Dendritic cell treated with granulocyte-macrophage colony-stimulating factor and Interleukin-4, amounts not matched to agents 40 ng/mL and 50 ng/mL, for 4 days (primary cell): ENCODE data around the gene HLA-E.

Experiments used
- H3K27ac Mint-ChIP-seq: one replicate; pipeline ENCODE4 v1.8.0; 2022; ENCODE audit warnings: mild to moderate bottlenecking, mixed read lengths
- H3K27me3 Mint-ChIP-seq: one replicate; pipeline ENCODE4 v1.8.0; 2022; ENCODE audit warnings: mild to moderate bottlenecking, mixed read lengths
- H3K36me3 Mint-ChIP-seq: one replicate; pipeline ENCODE4 v1.8.0; 2022; ENCODE audit warnings: low read depth, mixed read lengths
- H3K4me1 Mint-ChIP-seq: one replicate; pipeline ENCODE4 v1.8.0; 2022; ENCODE audit warnings: low read depth, mixed read lengths
- H3K4me3 Mint-ChIP-seq: one replicate; pipeline ENCODE4 v1.8.0; 2022; ENCODE audit warnings: mild to moderate bottlenecking, moderate library complexity, mixed read lengths
- H3K9me3 Mint-ChIP-seq: one replicate; pipeline ENCODE4 v1.8.0; 2022; ENCODE audit warnings: mixed read lengths
- intact Hi-C: fragments of 100-400 bp; cut with micrococcal nuclease; formaldehyde crosslinking; loops from one replicate; pipeline ENCODE4 v1.15.0; 2022

The HLA-E gene

DNA sequence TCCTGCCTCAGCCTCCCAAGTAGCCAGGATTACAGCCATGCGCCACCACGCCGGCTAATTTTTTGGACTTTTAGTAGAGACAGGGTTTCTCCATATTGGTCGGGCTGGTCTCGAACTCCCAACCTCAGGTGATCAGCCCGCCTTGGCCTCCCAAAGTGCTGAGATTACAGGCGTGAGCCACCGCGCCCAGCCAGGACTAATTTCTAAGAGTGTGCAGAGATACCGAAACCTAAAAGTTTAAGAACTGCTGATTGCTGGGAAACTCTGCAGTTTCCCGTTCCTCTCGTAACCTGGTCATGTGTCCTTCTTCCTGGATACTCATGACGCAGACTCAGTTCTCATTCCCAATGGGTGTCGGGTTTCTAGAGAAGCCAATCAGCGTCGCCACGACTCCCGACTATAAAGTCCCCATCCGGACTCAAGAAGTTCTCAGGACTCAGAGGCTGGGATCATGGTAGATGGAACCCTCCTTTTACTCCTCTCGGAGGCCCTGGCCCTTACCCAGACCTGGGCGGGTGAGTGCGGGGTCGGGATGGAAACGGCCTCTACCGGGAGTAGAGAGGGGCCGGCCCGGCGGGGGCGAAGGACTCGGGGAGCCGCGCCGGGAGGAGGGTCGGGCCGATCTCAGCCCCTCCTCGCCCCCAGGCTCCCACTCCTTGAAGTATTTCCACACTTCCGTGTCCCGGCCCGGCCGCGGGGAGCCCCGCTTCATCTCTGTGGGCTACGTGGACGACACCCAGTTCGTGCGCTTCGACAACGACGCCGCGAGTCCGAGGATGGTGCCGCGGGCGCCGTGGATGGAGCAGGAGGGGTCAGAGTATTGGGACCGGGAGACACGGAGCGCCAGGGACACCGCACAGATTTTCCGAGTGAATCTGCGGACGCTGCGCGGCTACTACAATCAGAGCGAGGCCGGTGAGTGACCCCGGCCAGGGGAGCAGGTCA, at the start of gene HLA-E:
TSS of gene HLA-E (plus strand) at position 429 of the 945 bp plus-strand sequence. CDS start at position 452, 23 bp downstream.
- Mint-ChIP-seq H3K4me3 (peak within 1 kb of the TSS; percentile 97), H3K36me3 (peaks cover 53% of the 10 kb centered on the region), H3K27me3 (peaks cover 4% of the 10 kb centered on the region), H3K9me3 (no peaks in the 10 kb centered on the region), H3K4me1 (peaks cover 49% of the 10 kb centered on the region), H3K27ac (peak within 1 kb of the TSS; percentile 98)
- intact Hi-C loops: loop anchor here (1.0 to 10.0 kb wide), 2 partner anchors 27 to 235 kb away; partner anchors contain the start of gene TUBB

DNA sequence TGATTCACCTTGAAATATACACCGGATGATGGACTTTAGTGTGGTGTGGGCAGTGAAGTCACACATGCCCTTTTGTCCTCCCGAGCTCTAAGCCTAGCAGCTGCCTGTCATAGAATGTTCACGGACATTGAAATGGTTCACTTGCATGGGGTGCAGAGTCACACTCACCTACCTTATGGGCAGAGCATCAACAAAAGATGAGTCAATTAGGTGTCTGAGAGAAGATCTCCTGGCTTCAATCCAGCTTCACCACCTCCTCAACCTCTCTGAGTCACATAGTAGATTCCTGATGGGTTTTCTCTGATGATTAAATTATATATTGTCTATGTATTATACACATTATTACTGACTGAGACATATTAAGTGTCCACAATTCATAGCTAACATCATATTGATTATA, 48.1 kb upstream of the HLA-E start:
- H3K36me3 Mint-ChIP-seq: no peaks in the 10 kb centered on the region
- H3K4me3 Mint-ChIP-seq: no peak overlapping the region
- peaks cover 84% of the 10 kb centered on the region for H3K27me3 Mint-ChIP-seq
- H3K27ac Mint-ChIP-seq: no peak overlapping the region
- H3K4me1 Mint-ChIP-seq: peaks cover 13% of the 10 kb centered on the region
- H3K9me3 Mint-ChIP-seq: no peaks in the 10 kb centered on the region
- intact Hi-C loops: no loop called here

- Mint-ChIP-seq H3K4me1 (peaks cover 31% of the 10 kb centered on the region), H3K36me3 (no peaks in the 10 kb centered on the region), H3K27ac (no peak overlapping the region), H3K9me3 (no peaks in the 10 kb centered on the region), H3K27me3 (peaks cover 87% of the 10 kb centered on the region), H3K4me3 (no peak overlapping the region)
- intact Hi-C loops: no loop called here
These were observed 45.5 kb upstream of the HLA-E start for GRCh38 chr6:30443657-30444450.

DNA sequence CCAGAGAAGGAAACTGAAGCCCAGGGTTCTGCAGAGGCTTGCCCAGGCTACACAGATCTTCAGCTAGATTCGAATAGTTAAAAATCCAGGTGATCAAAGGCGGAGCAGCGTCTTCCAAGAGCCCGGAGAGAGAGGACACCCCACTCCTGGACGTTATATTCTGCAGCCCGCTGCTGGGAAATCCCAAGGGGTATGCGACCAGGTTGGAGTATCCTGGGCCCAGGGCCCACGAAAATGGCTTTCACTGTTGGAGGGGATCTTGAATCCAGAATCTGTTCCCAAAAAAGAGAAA, 44.9 kb upstream of the HLA-E start:
- Mint-ChIP-seq H3K4me1 (peaks cover 36% of the 10 kb centered on the region), H3K9me3 (no peaks in the 10 kb centered on the region), H3K27ac (no peak overlapping the region), H3K4me3 (no peak overlapping the region), H3K36me3 (no peaks in the 10 kb centered on the region), H3K27me3 (peaks cover 88% of the 10 kb centered on the region)
- intact Hi-C loops: no loop called here

GRCh38 chr6:30446259-30446658, 43.0 kb upstream of the HLA-E start:
- Mint-ChIP-seq H3K36me3 (no peaks in the 10 kb centered on the region), H3K27ac (no peak overlapping the region), H3K4me3 (no peak overlapping the region), H3K4me1 (peaks cover 53% of the 10 kb centered on the region), H3K9me3 (no peaks in the 10 kb centered on the region), H3K27me3 (peaks cover 81% of the 10 kb centered on the region)
- intact Hi-C loops: no loop called here

- no peaks in the 10 kb centered on the region for H3K9me3 Mint-ChIP-seq
- H3K4me1 Mint-ChIP-seq: peaks cover 63% of the 10 kb centered on the region
- H3K27me3 Mint-ChIP-seq: peaks cover 83% of the 10 kb centered on the region
- no peak overlapping the region for H3K27ac Mint-ChIP-seq
- H3K4me3 Mint-ChIP-seq: no peak overlapping the region
- intact Hi-C loops: no loop called here
- H3K36me3 Mint-ChIP-seq: no peaks in the 10 kb centered on the region
These were observed 42.1 kb upstream of the HLA-E start for GRCh38 chr6:30447237-30447636.

DNA sequence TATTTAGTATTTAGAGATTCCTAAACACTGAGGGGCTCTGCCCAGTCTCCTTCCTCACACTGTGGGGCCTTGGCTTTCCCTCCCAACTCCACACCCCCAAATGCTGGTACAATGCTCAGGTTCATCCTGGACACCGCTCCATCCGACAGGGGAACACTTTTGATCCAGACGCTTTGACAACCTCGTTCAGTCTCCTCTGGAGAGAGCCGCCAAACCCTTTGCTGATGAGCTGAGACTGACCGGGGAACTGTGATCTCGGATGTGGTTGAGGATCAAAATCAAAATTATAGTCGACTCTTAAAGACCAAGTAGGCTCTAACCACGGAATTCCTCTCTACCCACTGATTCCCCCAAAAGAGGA, 38.8 kb upstream of the HLA-E start:
- Mint-ChIP-seq H3K27me3 (peaks cover 87% of the 10 kb centered on the region), H3K9me3 (no peaks in the 10 kb centered on the region), H3K36me3 (no peaks in the 10 kb centered on the region), H3K4me1 (peaks cover 67% of the 10 kb centered on the region), H3K4me3 (peak overlapping the region; percentile 49), H3K27ac (peak overlapping the region; percentile 5)
- intact Hi-C loops: loop anchor here (5.0 kb wide), 1 partner anchor 93 kb away; no protein-coding TSS in a partner anchor

- Mint-ChIP-seq H3K27ac (peak overlapping the region; percentile 39), H3K9me3 (no peaks in the 10 kb centered on the region), H3K27me3 (peaks cover 87% of the 10 kb centered on the region)
These were observed 38.1 kb upstream of the HLA-E start for GRCh38 chr6:30450909-30451841.

GRCh38 chr6:30452736-30453507, 36.4 kb upstream of the HLA-E start:
- Mint-ChIP-seq H3K27me3 (peaks cover 86% of the 10 kb centered on the region), H3K36me3 (no peaks in the 10 kb centered on the region), H3K9me3 (no peaks in the 10 kb centered on the region), H3K4me1 (peaks cover 52% of the 10 kb centered on the region), H3K4me3 (no peak overlapping the region), H3K27ac (peak overlapping the region; percentile 39)
- intact Hi-C loops: loop anchor here (1.0 to 5.0 kb wide), 2 partner anchors 42 to 96 kb away; no protein-coding TSS in a partner anchor

More at GRCh38 chr6:30450909-30451841, 38.1 kb upstream of the HLA-E start:
- peaks cover 62% of the 10 kb centered on the region for H3K4me1 Mint-ChIP-seq
- peak overlapping the region; percentile 55 for H3K4me3 Mint-ChIP-seq
- H3K36me3 Mint-ChIP-seq: no peaks in the 10 kb centered on the region
- intact Hi-C loops: loop anchor here (5.0 kb wide), 1 partner anchor 94 kb away; no protein-coding TSS in a partner anchor

DNA sequence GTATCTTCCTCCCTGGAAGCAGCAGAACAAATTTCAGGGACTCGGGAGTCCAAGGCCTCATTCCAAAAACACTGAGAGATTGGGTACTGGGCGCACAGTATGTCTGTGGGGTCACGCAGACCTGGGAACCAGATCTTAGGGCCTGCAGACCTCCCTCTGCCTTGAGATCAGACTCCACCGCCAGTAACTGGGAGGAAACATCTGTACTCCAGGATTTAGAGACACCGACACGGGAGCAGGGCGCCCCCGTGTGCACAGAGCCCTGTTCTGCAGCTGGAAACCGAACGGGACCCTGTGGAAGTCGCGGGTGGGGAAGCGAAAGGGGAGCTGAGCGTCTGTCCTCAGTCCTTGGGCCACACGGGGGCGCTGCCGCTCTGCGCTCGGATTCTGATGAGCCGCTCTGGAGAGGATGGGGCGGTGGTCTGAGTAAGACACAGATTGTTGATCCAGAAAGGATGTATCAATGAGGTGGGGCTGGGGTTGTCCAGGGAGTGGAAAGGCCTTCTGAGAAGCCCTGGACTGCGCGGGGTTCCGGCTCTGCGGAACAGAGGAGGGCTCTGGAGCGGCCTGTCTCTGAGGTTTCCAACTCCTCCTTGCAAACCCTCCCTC, 35.7 kb upstream of the HLA-E start:
- no peaks in the 10 kb centered on the region for H3K36me3 Mint-ChIP-seq
- H3K9me3 Mint-ChIP-seq: peaks cover 3% of the 10 kb centered on the region
- intact Hi-C loops: loop anchor here (1.0 to 5.0 kb wide), 2 partner anchors 42 to 96 kb away; no protein-coding TSS in a partner anchor
- H3K4me3 Mint-ChIP-seq: no peak overlapping the region
- H3K27ac Mint-ChIP-seq: no peak overlapping the region
- H3K27me3 Mint-ChIP-seq: peaks cover 86% of the 10 kb centered on the region
- peaks cover 45% of the 10 kb centered on the region for H3K4me1 Mint-ChIP-seq

DNA sequence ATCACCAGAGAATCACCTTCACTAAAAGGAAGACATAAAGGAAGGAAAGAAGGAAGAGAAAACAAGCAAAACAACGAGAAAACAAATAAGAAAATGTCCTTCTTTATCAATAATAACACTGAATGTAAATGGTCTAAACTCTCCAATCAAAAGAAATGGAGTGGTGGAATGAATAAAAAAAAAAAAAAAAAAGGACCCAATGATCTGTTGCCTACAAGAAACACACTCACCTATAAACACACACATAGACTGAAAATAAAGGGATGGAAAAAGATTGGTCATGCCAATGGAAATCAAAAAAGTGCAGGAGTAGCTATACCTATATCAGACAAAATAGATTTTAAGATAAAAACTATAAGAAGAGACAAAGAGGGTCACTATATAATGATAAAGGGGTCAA, 30.2 kb upstream of the HLA-E start:
- no peaks in the 10 kb centered on the region for H3K36me3 Mint-ChIP-seq
- H3K27ac Mint-ChIP-seq: no peak overlapping the region
- intact Hi-C loops: no loop called here
- H3K9me3 Mint-ChIP-seq: peaks cover 14% of the 10 kb centered on the region
- H3K4me1 Mint-ChIP-seq: peaks cover 24% of the 10 kb centered on the region
- peaks cover 96% of the 10 kb centered on the region for H3K27me3 Mint-ChIP-seq
- no peak overlapping the region for H3K4me3 Mint-ChIP-seq

DNA sequence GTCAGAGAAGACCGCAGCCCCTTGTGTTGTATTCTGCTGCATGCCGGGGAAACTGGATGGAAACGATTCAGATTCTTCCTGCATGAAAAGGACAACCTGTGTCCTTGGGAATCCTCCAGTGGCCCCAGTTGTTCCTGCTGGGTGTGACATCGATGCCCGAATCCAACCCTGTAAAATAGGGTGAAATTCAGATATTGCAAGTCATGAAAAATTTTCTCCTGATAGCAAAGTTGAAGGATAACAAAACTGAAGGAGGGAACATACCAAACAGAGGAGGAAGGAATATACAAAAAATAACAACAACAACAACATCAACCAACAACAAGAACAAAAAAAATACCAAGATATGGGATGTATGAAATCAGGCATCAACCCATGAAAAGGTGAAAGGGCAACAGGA, 28.3 kb upstream of the HLA-E start:
- H3K4me3 Mint-ChIP-seq: no peak overlapping the region
- H3K4me1 Mint-ChIP-seq: peaks cover 40% of the 10 kb centered on the region
- peaks cover 14% of the 10 kb centered on the region for H3K9me3 Mint-ChIP-seq
- intact Hi-C loops: no loop called here
- H3K36me3 Mint-ChIP-seq: no peaks in the 10 kb centered on the region
- peaks cover 96% of the 10 kb centered on the region for H3K27me3 Mint-ChIP-seq
- H3K27ac Mint-ChIP-seq: no peak overlapping the region
